Measurements from ENCODE around the gene NR6A1.

GRCh38 chr9:124725068-124725452 is 46.1 kb downstream of the NR6A1 start:
- TF ChIP-seq, protein P1, sequence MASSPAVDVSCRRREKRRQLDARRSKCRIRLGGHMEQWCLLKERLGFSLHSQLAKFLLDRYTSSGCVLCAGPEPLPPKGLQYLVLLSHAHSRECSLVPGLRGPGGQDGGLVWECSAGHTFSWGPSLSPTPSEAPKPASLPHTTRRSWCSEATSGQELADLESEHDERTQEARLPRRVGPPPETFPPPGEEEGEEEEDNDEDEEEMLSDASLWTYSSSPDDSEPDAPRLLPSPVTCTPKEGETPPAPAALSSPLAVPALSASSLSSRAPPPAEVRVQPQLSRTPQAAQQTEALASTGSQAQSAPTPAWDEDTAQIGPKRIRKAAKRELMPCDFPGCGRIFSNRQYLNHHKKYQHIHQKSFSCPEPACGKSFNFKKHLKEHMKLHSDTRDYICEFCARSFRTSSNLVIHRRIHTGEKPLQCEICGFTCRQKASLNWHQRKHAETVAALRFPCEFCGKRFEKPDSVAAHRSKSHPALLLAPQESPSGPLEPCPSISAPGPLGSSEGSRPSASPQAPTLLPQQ (tag by site-specific recombination; IDR thresholded peaks at IDR 0.05) = no peak
- no peak for TF ChIP-seq ZNF416 (tag by site-specific recombination; IDR thresholded peaks at IDR 0.05)
- TF ChIP-seq, protein P2, sequence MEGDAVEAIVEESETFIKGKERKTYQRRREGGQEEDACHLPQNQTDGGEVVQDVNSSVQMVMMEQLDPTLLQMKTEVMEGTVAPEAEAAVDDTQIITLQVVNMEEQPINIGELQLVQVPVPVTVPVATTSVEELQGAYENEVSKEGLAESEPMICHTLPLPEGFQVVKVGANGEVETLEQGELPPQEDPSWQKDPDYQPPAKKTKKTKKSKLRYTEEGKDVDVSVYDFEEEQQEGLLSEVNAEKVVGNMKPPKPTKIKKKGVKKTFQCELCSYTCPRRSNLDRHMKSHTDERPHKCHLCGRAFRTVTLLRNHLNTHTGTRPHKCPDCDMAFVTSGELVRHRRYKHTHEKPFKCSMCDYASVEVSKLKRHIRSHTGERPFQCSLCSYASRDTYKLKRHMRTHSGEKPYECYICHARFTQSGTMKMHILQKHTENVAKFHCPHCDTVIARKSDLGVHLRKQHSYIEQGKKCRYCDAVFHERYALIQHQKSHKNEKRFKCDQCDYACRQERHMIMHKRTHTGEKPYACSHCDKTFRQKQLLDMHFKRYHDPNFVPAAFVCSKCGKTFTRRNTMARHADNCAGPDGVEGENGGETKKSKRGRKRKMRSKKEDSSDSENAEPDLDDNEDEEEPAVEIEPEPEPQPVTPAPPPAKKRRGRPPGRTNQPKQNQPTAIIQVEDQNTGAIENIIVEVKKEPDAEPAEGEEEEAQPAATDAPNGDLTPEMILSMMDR (tag by site-specific recombination; IDR thresholded peaks at IDR 0.05) = no peak
- no peak for TF ChIP-seq ZNF341 (tag by site-specific recombination; IDR thresholded peaks at IDR 0.05; ENCODE audit: low read depth)
- TF ChIP-seq ZNF510 (tag by site-specific recombination; IDR thresholded peaks at IDR 0.05; ENCODE audit: insufficient replicate concordance) = no peak
- TF ChIP-seq ZNF274 (IDR thresholded peaks at IDR 0.05; ENCODE audit: low read length) = no peak
- TF ChIP-seq ZNF274 (tag by site-specific recombination; IDR thresholded peaks at IDR 0.05; ENCODE audit: borderline replicate concordance) = no peak
- no peak for TF ChIP-seq ZBTB21 (tag by site-specific recombination; IDR thresholded peaks at IDR 0.05)
- TF ChIP-seq, protein P3, sequence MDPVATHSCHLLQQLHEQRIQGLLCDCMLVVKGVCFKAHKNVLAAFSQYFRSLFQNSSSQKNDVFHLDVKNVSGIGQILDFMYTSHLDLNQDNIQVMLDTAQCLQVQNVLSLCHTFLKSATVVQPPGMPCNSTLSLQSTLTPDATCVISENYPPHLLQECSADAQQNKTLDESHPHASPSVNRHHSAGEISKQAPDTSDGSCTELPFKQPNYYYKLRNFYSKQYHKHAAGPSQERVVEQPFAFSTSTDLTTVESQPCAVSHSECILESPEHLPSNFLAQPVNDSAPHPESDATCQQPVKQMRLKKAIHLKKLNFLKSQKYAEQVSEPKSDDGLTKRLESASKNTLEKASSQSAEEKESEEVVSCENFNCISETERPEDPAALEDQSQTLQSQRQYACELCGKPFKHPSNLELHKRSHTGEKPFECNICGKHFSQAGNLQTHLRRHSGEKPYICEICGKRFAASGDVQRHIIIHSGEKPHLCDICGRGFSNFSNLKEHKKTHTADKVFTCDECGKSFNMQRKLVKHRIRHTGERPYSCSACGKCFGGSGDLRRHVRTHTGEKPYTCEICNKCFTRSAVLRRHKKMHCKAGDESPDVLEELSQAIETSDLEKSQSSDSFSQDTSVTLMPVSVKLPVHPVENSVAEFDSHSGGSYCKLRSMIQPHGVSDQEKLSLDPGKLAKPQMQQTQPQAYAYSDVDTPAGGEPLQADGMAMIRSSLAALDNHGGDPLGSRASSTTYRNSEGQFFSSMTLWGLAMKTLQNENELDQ (tag by site-specific recombination; IDR thresholded peaks at IDR 0.05; ENCODE audit: low read depth) = no peak
- TF ChIP-seq EGR2 (tag by site-specific recombination; IDR thresholded peaks at IDR 0.05; ENCODE audit: low read depth) = no peak
- no peak for TF ChIP-seq GLI4 (tag by site-specific recombination; IDR thresholded peaks at IDR 0.05)
- TF ChIP-seq ZNF488 (tag by site-specific recombination; IDR thresholded peaks at IDR 0.05) = no peak
- TF ChIP-seq ZNF174 (tag by site-specific recombination; IDR thresholded peaks at IDR 0.05) = no peak
- TF ChIP-seq ZNF169 (tag by site-specific recombination; IDR thresholded peaks at IDR 0.05) = no peak
- no peak for TF ChIP-seq PRDM1 (tag by site-specific recombination; IDR thresholded peaks at IDR 0.05)

All from HEK293 (cell line).